Stimulated activated CD4-positive, alpha-beta T cell treated with anti-CD3 and anti-CD28 coated beads, Interleukin-4, amount 100 ng/mL, for 48 hours (primary cell): ENCODE measurements around the gene CISH.

Experiments
- DNase-seq, 2 donors: peaks; one replicate each; pipeline ENCODE4 v3.0.0-alpha.2; 2020; ENCODE audit warnings: low read depth in 2 of 2

Gene CISH

GRCh38 chr3:50572158-50572557, 39.4 kb downstream of the CISH start:
- peak; percentile 71 to 76 for DNase-seq

GRCh38 chr3:50571486-50571885, 40.1 kb downstream of the CISH start:
- no peak for DNase-seq

GRCh38 chr3:50570508-50571279, 40.9 kb downstream of the CISH start:
- no peak for DNase-seq

GRCh38 chr3:50568947-50569749, 42.4 kb downstream of the CISH start, which contains the start of gene HEMK1:
HEMK1 (plus strand) TSS chr3:50569522; CDS start chr3:50571105, 1,583 bp downstream.
- peak; percentile 97 to 98 for DNase-seq

- DNase-seq = peak; percentile 91 to 97
Measured at GRCh38 chr3:50567386-50568167, 44.0 kb downstream of the CISH start, which contains the start of gene C3orf18. C3orf18 (minus strand) TSS chr3:50567747; CDS start chr3:50565699, 2,048 bp downstream.

- DNase-seq = no peak
Measured at GRCh38 chr3:50567011-50567385, 44.6 kb downstream of the CISH start.

- DNase-seq = no peak
Measured at GRCh38 chr3:50564321-50564720, 47.3 kb downstream of the CISH start.

GRCh38 chr3:50563867-50564266, 47.7 kb downstream of the CISH start:
- DNase-seq = no peak

- no peak for DNase-seq
Measured at GRCh38 chr3:50562861-50563260, 48.7 kb downstream of the CISH start.

GRCh38 chr3:50559702-50560101, 51.9 kb downstream of the CISH start:
- DNase-seq = no peak

GRCh38 chr3:50557915-50558314, 53.7 kb downstream of the CISH start:
- DNase-seq = no peak

GRCh38 chr3:50557106-50557505, 54.5 kb downstream of the CISH start:
- no peak for DNase-seq
